GM12892 (cell line): ENCODE measurements around the gene ZSCAN5C.

Experiments
- POLR2A ChIP-seq: IDR thresholded peaks from 2 replicates; pipeline ENCODE4 v1.6.1; 2011; ENCODE audit warnings: low read depth, low read length, control low read depth
- POLR2AphosphoS5 ChIP-seq: IDR thresholded peaks from 2 replicates; pipeline ENCODE4 v1.6.1; 2011; ENCODE audit warnings: low read depth, low read length, control low read depth
- TAF1 ChIP-seq: IDR thresholded peaks from 2 replicates; pipeline ENCODE4 v1.6.1; 2011; ENCODE audit warnings: low read depth, mild to moderate bottlenecking, control low read depth, low read length, borderline replicate concordance

DNA sequence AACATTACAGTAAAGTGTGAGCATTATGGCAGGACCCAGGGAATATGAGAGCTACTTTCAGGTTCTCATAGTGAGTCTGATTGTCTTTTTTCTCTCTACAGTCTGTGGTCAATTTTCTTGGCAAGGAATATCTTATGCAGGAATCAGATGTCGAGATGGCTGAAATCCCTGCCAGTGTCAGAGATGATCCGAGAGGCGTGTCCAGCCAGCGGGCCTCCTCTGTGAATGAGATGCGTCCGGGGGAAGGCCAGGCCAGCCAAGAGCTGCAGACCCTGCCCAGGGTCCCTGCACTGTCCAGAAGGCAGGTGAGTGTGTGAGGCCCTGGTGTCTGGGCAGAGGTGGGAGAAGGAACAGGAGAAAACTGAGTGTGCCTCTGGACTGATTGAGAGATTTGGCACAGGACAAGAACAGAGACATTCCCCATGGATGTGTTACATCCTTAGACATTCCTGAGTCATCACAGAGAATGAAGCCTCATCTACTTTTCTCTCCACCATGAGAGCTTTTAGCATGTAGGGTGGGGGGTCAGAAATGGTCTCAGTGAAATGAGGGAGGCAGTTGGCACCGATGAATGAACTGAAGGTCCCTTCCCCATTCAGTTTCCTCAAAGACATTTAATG, 43.2 kb downstream of the ZSCAN5C start:
- TF ChIP-seq TAF1 (no peak), POLR2A (no peak), POLR2AphosphoS5 (no peak)
